Fibroblast of lung (primary cell): ENCODE results near the gene EXOSC5. TPM values are rescaled to one million over a fixed set of nuclear protein-coding genes. Genes with fewer than 3 reads are reported as not detected.
A peak's percentile ranks its signal among the peaks of the same experiment; 100 is the strongest.
"Not testable (repeated sequence)": the region's sequence is repeated elsewhere in the genome, so short reads cannot be mapped to it uniquely, and the experiment has no call there.

ENCODE experiments used
- DNase-seq, 2 donors: peaks; one replicate each; pipeline versions ENCODE4 v3.0.0 to v3.0.0-alpha.2; 2010; ENCODE audit warnings: low read depth in 2 of 2
- H2AFZ ChIP-seq: 2 replicates; pipeline ENCODE4 v1.5.1; 2012; ENCODE audit warnings: low read length, control low read depth, inconsistent platforms
- H3K27ac ChIP-seq: 2 replicates; pipeline ENCODE4 v1.5.1; 2011; ENCODE audit warnings: low read length, control low read depth; ENCODE audit not compliant: insufficient read depth
- H3K27me3 ChIP-seq: 2 replicates; pipeline ENCODE4 v1.5.1; 2011; ENCODE audit warnings: mild to moderate bottlenecking, low read length; ENCODE audit not compliant: control insufficient read depth, insufficient read depth
- H3K36me3 ChIP-seq: 2 replicates; pipeline ENCODE4 v1.5.1; 2011; ENCODE audit warnings: low read length; ENCODE audit not compliant: control insufficient read depth, insufficient read depth
- H3K4me1 ChIP-seq: 2 replicates; pipeline ENCODE4 v1.5.1; 2011; ENCODE audit warnings: low read length; ENCODE audit not compliant: control insufficient read depth, insufficient read depth; ENCODE audit errors: extremely low read depth
- H3K4me2 ChIP-seq: 2 replicates; pipeline ENCODE4 v1.5.1; 2011; ENCODE audit warnings: low read length, control low read depth; ENCODE audit not compliant: insufficient read depth; ENCODE audit errors: extremely low read depth
- H3K4me3 ChIP-seq, 4 experiments: fragments of 200-600 bp in 1 of 4; sonication (generic) in 1 of 4; replicated peaks in 1 of 4; 2 replicates each; pipeline ENCODE4 v1.5.1; 2011 to 2016; ENCODE audit warnings: low read length in 4 of 4, low read depth in 3 of 4, mild to moderate bottlenecking in 3 of 4, control low read depth in 2 of 4, inconsistent platforms in 1 of 4, mixed read lengths in 1 of 4; ENCODE audit not compliant: insufficient read depth in 1 of 4; ENCODE audit errors: control extremely low read depth in 1 of 4
- H3K79me2 ChIP-seq: 2 replicates; pipeline ENCODE4 v1.5.1; 2012; ENCODE audit warnings: mild to moderate bottlenecking, low read length, inconsistent platforms; ENCODE audit not compliant: control insufficient read depth, insufficient read depth
- H3K9ac ChIP-seq: 2 replicates; pipeline ENCODE4 v1.5.1; 2011; ENCODE audit warnings: mild to moderate bottlenecking, low read length, control low read depth; ENCODE audit not compliant: insufficient read depth
- H3K9me3 ChIP-seq: 2 replicates; pipeline ENCODE4 v1.5.1; 2012; ENCODE audit warnings: low read depth, low read length; ENCODE audit not compliant: control insufficient read depth, insufficient read depth
- H4K20me1 ChIP-seq: 2 replicates; pipeline ENCODE4 v1.5.1; 2011; ENCODE audit warnings: low read length; ENCODE audit not compliant: control insufficient read depth, insufficient read depth; ENCODE audit errors: extremely low read depth
- CTCF ChIP-seq, 2 donors: IDR thresholded peaks in 1 of 2; conservative IDR thresholded peaks in 1 of 2; 1 replicate in 1 of 2; 2 replicates in 1 of 2; pipeline ENCODE4 v1.5.1; 2011 to 2012; ENCODE audit warnings: low read length in 2 of 2, control low read depth in 1 of 2, inconsistent platforms in 1 of 2, low read depth in 1 of 2, mild to moderate bottlenecking in 1 of 2
- EZH2 ChIP-seq: IDR thresholded peaks from 2 replicates; pipeline ENCODE4 v1.5.1; 2012; ENCODE audit warnings: low read length, control low read depth, mild to moderate bottlenecking; ENCODE audit errors: missing control alignments
- polyA plus RNA-seq, 2 donors: library from polyadenylated mRNA; depleted of rRNA in 1 of 2; stranded (reverse) in 1 of 2; unstranded in 1 of 2; fragments of >200 nt; gene quantifications; 2 replicates each; pipeline ENCODE4 v1.2.1, GENCODE V29; 2011 to 2012; ENCODE audit warnings: missing spikeins in 1 of 2
- total RNA-seq: library from RNA; depleted of rRNA; stranded (reverse); fragments of >200 nt; gene quantifications from 2 replicates; pipeline ENCODE4 v1.2.1, GENCODE V29; 2014

EXOSC5 gene
- total and polyA plus RNA-seq, 2 donors (not counting 1 experiment from before 2014, with no cell fraction given): 5.0 to 10.7 TPM

GRCh38 chr19:41384351-41384750 lies 12.8 kb downstream of the EXOSC5 start:
- H3K27me3 ChIP-seq: no peaks in the 10 kb centered on the region
- TF ChIP-seq EZH2 (no peak), CTCF (conservative IDR thresholded peaks at IDR 0.05 in 1 of 2, IDR thresholded peaks at IDR 0.05 in 1 of 2; ENCODE audit: low read depth in 1 of 2, low read length in 2 of 2) (no peak)
- no peak overlapping the region for H3K4me3 ChIP-seq
- no peaks in the 10 kb centered on the region for H3K4me1 ChIP-seq
- H3K79me2 ChIP-seq: no peaks in the 10 kb centered on the region
- DNase-seq: no peak
- no peak overlapping the region for H3K4me2 ChIP-seq
- no peaks in the 10 kb centered on the region for H4K20me1 ChIP-seq
- H3K9ac ChIP-seq: no peak overlapping the region
- no peaks in the 10 kb centered on the region for H3K9me3 ChIP-seq
- H3K27ac ChIP-seq: no peak overlapping the region
- no peaks in the 10 kb centered on the region for H3K36me3 ChIP-seq
- no peak overlapping the region for H2AFZ ChIP-seq

- not testable (repeated sequence) for H4K20me1 ChIP-seq, H3K4me1 ChIP-seq, H3K27me3 ChIP-seq, H3K9me3 ChIP-seq, H3K9ac ChIP-seq, H3K4me3 ChIP-seq, H3K27ac ChIP-seq, H3K4me2 ChIP-seq, DNase-seq, H3K79me2 ChIP-seq, H2AFZ ChIP-seq, H3K36me3 ChIP-seq
These were observed 15.6 kb downstream of the EXOSC5 start for GRCh38 chr19:41381536-41381935.

GRCh38 chr19:41377977-41378709 lies 19.0 kb downstream of the EXOSC5 start:
- no peak overlapping the region for H3K4me2 ChIP-seq
- no peak overlapping the region for H3K9ac ChIP-seq
- H4K20me1 ChIP-seq: no peaks in the 10 kb centered on the region
- no peak overlapping the region for H3K27ac ChIP-seq
- DNase-seq: no peak
- TF ChIP-seq EZH2 (no peak), CTCF (conservative IDR thresholded peaks at IDR 0.05 in 1 of 2, IDR thresholded peaks at IDR 0.05 in 1 of 2; ENCODE audit: low read depth in 1 of 2, low read length in 2 of 2) (peak; percentile 5 to 13)
- H3K79me2 ChIP-seq: no peaks in the 10 kb centered on the region
- H2AFZ ChIP-seq: no peak overlapping the region
- no peaks in the 10 kb centered on the region for H3K36me3 ChIP-seq
- no peaks in the 10 kb centered on the region for H3K9me3 ChIP-seq
- no peaks in the 10 kb centered on the region for H3K27me3 ChIP-seq
- H3K4me3 ChIP-seq: no peak overlapping the region
- H3K4me1 ChIP-seq: peaks cover 13% of the 10 kb centered on the region
